OCI-LY7 (cell line): ENCODE results near the gene MKKS.

Source experiments
- CTCF ChIP-seq: fragments of 200-600 bp; sonication (generic); conservative IDR thresholded peaks from 2 replicates; pipeline ENCODE4 v1.5.1; 2014; ENCODE audit warnings: mild to moderate bottlenecking, antibody characterized with exemption, low read length, moderate library complexity, mixed read lengths
- EZH2phosphoT487 ChIP-seq: fragments of 200-600 bp; sonication (generic); IDR thresholded peaks from 2 replicates; pipeline ENCODE4 v1.6.1; 2018; ENCODE audit warnings: low read depth, borderline replicate concordance, mild to moderate bottlenecking, mixed run types, antibody characterized with exemption, low read length, moderate library complexity, mixed read lengths

DNA sequence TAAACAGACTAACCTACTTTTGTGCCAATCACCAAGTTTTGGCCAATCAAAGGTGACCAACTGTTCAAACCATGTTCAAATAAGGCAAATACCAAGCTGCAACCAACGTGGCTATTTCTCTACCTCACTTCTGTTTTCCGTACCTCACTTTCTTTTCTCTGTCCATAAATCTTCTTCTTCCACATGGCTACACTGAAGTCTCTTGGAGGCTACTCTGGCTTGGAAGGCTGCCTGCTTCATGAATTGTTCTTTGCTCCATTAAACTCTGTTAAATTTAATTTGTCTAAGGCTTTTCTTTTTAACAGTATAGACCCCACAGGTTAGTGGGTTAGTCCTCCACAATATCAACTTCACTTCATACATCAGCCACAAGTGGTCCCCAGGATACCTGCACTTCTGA, 58.8 kb downstream of the MKKS start:
- TF ChIP-seq CTCF (no peak), EZH2phosphoT487 (no peak)
